Mesothelial cell of epicardium (in vitro differentiated cells): ENCODE data around the gene PNPLA7. TPM values are rescaled to one million over a fixed set of nuclear protein-coding genes. Genes with fewer than 3 reads are reported as not detected.

Source experiments
- DNase-seq, 2 experiments: peaks; one replicate each; pipeline ENCODE4 v3.0.0; 2021; ENCODE audit warnings: low spot score in 2 of 2; ENCODE audit not compliant: unreplicated experiment in 2 of 2
- H3K27ac Mint-ChIP-seq: 2 replicates; pipeline ENCODE4 v1.8.0; 2021; ENCODE audit warnings: mixed read lengths
- H3K27me3 Mint-ChIP-seq: 2 replicates; pipeline ENCODE4 v1.8.0; 2021; ENCODE audit warnings: low read depth, mixed read lengths
- H3K36me3 Mint-ChIP-seq: 2 replicates; pipeline ENCODE4 v1.8.0; 2021; ENCODE audit warnings: mixed read lengths
- H3K4me1 Mint-ChIP-seq: 2 replicates; pipeline ENCODE4 v1.8.0; 2021; ENCODE audit warnings: mixed read lengths
- H3K4me3 Mint-ChIP-seq: 2 replicates; pipeline ENCODE4 v1.8.0; 2021; ENCODE audit warnings: mild to moderate bottlenecking, moderate library complexity, mixed read lengths
- H3K9me3 Mint-ChIP-seq: 2 replicates; pipeline ENCODE4 v1.8.0; 2021; ENCODE audit warnings: mixed read lengths
- CTCF ChIP-seq: fragments of 200-600 bp; sonication (generic); IDR thresholded peaks from one replicate; pipeline ENCODE4 v1.5.0; 2021; ENCODE audit warnings: antibody characterized with exemption; ENCODE audit not compliant: unreplicated experiment
- total RNA-seq: library from RNA; stranded (reverse); gene quantifications from 3 replicates; pipeline ENCODE4 v1.2.1, GENCODE V29; 2021

The PNPLA7 gene
- total RNA-seq, 1 donor from 2014 or later = 5.7 TPM

GRCh38 chr9:137484551-137485315 lies 65.5 kb downstream of the PNPLA7 start:
- H3K27me3 Mint-ChIP-seq = no peaks in the 10 kb centered on the region
- peak overlapping the region; percentile 57 for H3K27ac Mint-ChIP-seq
- TF ChIP-seq CTCF = no peak
- H3K9me3 Mint-ChIP-seq = no peaks in the 10 kb centered on the region
- no peak for DNase-seq
- H3K4me3 Mint-ChIP-seq = no peak overlapping the region
- H3K36me3 Mint-ChIP-seq = no peaks in the 10 kb centered on the region
- peaks cover 13% of the 10 kb centered on the region for H3K4me1 Mint-ChIP-seq

GRCh38 chr9:137482094-137482781 lies 68.0 kb downstream of the PNPLA7 start:
- DNase-seq = no peak
- Mint-ChIP-seq H3K27me3 (peaks cover 2% of the 10 kb centered on the region), H3K27ac (no peak overlapping the region), H3K9me3 (no peaks in the 10 kb centered on the region), H3K36me3 (no peaks in the 10 kb centered on the region), H3K4me3 (no peak overlapping the region), H3K4me1 (peaks cover 10% of the 10 kb centered on the region)
- TF ChIP-seq CTCF = no peak

- Mint-ChIP-seq H3K36me3 (no peaks in the 10 kb centered on the region), H3K27ac (no peak overlapping the region), H3K27me3 (peaks cover 2% of the 10 kb centered on the region), H3K4me3 (no peak overlapping the region), H3K4me1 (peaks cover 10% of the 10 kb centered on the region), H3K9me3 (peaks cover 4% of the 10 kb centered on the region)
- TF ChIP-seq CTCF = no peak
- DNase-seq = no peak
These were observed 69.2 kb downstream of the PNPLA7 start for GRCh38 chr9:137480686-137481683.

GRCh38 chr9:137479892-137480685 lies 70.1 kb downstream of the PNPLA7 start:
- H3K27ac Mint-ChIP-seq = no peak overlapping the region
- peaks cover 10% of the 10 kb centered on the region for H3K4me1 Mint-ChIP-seq

More at GRCh38 chr9:137479892-137480685, 70.1 kb downstream of the PNPLA7 start:
- peaks cover 4% of the 10 kb centered on the region for H3K36me3 Mint-ChIP-seq
- no peak for TF ChIP-seq CTCF
- H3K27me3 Mint-ChIP-seq = peaks cover 2% of the 10 kb centered on the region
- no peak for DNase-seq
- no peak overlapping the region for H3K4me3 Mint-ChIP-seq
- peaks cover 9% of the 10 kb centered on the region for H3K9me3 Mint-ChIP-seq
